Stimulated activated CD8-positive, alpha-beta memory T cell treated with anti-CD3 and anti-CD28 coated beads, Interleukin-4, amount 100 ng/mL, for 48 hours (primary cell): ENCODE measurements around the gene RUVBL1.
A peak's percentile ranks its signal among the peaks of the same experiment; 100 is the strongest.

Experiments used
- DNase-seq: peaks from one replicate; pipeline ENCODE4 v3.0.0-alpha.2; 2020

RUVBL1 gene

DNA sequence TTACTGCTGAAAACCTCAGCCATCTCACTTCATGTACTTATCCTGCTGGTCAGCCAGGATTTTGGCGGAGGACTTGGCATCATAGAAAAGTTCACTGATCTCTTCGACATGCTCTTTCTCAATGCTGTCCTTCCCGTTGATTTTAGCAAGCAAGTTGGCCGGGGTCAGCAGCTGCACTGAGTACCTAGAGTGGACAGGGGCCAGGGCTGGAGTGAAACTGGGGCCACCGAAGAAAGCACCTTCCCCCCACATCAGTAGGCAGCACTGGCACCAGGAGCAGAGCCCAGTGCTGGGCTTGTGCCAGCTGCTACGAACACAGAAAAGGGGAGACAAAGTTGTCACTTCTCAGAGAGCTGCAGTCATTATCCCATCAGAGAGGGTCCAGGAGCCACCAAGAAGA is 42.4 kb downstream of the RUVBL1 start:
- DNase-seq: no peak

DNA sequence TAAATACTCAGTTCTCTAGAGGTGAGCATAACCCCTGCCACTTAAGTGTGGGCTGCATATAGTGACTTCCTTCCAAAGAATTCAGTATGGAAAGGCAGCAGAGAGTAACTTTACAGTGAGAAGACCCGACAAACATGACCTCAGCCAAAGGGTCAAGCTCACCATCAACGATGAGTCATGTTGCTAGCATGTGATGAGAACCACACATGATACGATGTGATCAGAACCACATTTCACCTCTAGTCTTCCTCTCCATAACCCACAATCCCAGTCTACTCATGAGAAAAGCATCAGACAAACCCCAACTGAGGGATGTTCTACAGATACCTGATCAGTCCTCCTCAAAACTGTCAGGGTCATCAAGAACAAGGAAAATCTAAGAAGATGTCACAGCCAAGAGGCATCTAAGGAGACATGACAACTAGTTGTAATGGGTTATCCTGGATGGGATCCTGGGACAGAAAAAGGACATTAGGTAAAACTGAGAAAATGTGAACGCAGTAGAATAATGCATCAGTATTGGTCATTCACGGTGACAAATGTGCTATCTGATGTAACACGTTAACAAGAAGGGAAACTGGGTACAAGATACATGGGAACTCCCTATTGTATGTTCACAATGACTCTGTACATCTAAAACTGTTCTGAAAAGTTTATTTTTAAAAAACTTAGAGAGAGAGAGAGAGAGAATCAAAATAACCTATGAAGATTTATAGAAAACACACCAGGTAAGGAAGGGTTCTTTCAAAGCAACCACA is 43.1 kb downstream of the RUVBL1 start:
- DNase-seq: no peak

DNA sequence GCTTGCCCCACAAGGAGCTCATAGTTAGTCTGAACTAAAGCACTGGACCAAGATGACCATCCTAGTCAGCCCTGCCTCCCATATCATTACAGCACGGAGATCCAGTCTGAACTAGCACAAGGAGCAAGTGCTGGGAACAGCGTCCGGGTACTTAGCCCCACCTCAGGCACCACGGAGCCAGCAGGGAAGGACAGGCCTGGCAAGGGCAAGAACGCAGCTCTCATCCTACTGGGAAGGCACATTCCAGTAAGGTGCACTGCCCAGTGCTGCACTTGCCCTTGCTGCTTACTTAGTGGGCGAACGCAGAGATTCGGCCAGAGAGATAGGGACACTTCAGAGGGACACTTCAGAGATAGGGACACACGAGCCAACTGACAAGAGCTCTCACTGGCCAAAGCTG is 43.8 kb downstream of the RUVBL1 start:
- no peak for DNase-seq

DNA sequence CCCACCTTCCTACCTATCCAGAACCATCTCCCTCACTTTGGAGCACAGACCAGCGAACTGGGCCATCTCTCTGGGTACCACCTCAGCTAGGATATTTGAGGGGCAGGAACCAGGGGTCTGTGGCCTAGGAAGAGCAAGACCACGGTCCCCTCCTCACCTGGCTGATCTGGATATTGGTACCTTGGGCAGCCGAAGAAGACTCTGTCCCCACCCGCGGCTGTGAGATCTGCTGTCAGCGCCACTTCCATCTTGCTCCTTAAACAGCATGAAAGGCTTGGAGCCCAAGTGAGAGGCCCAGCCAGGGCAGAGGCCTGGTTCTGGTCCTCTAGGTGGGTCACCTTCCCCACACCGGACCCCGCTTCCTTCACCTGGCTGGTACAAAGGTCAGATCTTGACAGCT is 44.7 kb downstream of the RUVBL1 start:
- DNase-seq: no peak

DNA sequence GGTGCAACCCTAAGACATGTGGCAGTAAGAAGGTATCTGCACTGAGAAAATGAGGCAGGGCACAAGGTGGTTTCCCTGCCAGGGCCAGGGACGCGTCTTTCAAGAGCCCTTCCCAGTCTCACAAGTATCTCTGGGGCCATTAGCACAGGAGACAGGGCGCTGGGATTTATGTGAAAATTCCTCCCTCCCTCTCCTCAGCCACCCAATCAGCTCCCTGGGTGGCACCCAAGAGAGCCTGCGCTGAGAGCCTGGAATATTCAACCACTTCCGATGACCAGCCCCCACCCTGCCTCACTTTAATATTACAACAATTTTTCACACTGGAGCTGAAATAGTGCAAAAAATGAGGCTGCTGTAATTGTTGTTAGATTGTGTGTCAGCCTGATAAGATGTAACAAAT is 45.3 kb downstream of the RUVBL1 start:
- DNase-seq: no peak

DNA sequence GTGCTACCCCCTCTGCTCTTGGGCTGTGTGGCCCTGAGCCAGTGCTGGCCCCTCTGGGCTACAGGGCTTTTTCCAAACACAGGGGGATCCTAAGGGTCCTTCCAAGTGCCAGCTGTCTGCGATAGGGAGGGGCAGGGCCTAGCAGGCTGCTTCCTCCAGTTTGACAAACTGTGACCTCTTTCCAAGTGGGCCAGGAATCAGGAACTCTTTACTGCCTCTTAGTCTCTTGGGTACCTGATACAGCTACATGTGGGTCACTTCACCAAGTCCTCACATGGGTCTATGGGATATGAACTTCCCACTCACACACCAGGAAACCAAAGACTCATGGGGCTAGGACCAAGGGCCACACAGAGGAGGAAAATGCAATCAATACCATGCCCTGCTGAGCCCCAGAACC is 45.9 kb downstream of the RUVBL1 start:
- no peak for DNase-seq

DNA sequence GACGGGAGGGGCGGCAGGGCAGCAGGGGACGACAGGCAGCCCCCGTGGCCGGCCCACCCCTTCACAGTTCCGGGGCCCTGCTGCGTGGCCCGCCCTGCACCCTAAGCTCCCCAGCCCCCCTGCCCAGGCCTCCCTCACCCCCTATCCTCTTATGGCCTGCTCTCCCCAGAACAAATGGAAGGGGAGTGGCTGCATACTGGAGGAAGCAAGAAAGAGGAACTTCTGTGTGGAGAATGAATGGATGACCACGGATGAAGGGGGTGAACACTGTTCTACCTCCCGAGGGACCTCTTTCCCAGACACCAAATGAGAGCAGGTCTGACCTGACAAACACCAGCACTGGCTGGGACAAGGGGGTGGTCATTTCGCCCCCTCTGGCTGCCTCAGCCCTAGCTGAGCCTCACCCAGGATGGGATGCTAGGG is 46.4 kb downstream of the RUVBL1 start:
- no peak for DNase-seq

DNA sequence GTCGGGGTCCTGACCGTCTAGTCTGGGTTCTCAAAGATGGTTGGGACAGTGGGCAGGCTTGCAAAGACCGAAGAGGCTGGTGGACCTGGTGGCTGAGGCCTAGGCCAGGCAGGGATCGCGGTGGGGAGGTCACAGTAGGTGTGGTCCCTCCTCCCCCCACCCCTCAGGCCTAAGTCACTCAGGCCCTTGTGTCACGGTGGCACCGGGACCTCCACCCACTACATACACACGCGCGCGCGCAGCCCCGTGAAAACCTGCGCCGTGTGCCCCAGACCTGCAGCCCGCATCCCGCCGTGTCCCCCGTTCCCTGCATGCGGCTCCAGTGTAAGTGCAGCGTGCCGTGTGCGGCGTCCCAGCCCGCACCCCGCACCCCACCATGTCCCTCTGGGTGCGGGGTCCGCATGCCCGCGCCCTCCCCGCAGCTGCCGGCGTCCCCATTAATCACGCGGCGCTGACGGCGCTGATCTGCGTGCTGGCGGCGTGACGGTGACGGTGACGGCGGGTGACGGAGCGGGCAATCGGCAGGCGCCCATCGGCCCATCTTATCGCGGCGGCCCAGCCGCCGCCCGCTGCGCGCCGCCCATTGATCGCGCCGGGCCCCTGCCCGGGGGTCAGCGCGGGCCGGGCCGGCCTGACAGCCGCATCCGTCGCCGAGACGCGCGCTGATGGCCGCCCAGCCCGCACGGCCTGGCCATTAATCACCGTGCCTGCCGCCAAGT is 47.0 kb downstream of the RUVBL1 start:
- DNase-seq: peak; percentile 50

DNA sequence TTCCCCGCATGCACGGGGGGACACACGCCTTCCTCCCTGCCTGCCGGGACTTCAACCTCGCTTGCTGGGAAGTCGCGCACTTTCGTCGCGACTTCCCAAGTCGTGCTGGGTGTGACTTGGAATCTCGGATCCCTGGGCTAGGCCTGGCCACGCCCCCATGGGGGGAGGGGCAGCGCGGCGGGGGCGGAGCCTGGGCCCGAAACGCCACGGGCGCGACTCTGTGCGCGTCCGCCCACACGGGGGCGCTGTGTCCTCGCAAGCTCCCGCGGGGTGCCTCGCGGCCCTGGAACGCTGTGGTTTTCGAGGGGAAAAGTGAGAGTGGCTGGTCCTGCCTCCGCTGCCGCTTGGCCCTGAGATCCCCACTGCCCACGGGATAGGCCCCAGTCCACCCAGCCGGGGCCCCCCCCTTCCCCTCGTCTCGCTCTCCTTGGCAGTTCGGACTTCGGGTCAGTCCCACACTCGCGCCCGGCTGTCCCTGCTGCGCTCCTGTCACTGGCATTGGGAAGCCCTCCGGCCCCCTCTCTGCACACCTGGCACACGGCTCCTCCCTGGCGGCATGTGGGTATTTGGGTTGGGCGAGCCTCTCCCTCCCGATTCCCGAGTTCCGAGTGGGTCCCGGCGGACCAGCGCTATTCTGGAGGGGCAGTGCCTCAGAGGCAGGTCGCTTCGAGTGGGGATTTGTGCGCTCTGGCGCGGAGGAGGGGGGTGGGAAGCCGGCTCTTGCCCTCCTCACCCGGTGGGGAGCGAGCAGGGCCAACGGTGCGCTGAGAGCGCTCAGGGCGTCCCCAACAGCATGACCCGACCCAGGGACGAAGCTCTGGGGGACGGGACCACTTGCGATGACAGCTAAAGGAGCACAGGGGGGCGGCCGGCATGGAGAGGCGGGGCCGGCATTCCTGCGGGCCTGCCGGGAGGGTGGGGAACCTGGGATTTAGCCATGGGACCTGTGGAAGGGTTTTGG is 47.8 kb downstream of the RUVBL1 start:
- peak; percentile 91 for DNase-seq

DNA sequence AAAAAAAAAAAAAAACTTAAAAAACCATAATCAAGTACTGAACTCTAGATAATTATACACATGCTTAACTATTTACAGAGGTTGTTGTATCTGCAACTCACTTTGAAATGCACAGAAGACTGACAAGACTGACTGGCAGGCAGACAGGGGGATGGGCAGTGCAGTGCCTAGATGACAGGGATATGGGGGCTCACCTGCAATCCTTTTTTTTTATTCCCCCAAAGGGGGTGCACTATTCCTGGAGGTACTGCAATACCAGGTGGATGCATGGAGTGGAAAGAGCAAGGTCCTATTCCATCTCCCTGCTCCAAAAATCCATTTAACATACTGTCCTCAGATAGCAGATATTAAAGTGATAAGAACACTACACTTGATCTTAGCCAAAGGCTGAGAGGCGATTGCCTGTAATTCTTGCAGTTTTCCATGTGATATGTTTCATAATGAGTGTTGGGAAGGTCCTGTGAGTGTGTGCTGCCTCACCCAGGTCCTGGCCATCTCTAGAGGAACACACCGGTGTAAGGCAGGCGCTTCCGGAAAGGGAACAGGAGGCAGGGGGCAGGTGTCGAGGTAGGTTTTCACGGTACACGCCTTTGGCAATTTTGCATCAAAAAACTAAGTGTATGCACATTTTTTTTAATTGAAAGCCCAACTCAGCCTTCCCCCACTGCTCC is 48.6 kb downstream of the RUVBL1 start:
- no peak for DNase-seq

DNA sequence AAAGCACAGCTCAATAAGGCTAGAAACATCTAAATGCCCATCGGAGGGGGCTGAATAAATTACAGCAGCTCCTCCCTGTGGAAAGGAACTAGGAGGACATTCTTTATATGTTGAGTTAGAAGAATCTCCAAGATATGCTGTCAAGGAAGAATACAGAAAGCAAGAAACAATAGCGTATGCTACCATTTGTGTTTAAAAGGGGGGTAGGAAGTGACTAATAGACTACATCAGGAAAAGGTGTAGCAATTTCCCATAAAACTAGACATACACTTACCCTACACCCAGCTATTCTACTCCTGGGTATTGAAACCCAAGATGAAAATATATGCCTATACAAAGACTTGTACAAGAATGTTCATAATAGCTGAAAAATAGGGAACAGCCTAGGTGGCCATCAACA is 49.8 kb downstream of the RUVBL1 start:
- DNase-seq: no peak

DNA sequence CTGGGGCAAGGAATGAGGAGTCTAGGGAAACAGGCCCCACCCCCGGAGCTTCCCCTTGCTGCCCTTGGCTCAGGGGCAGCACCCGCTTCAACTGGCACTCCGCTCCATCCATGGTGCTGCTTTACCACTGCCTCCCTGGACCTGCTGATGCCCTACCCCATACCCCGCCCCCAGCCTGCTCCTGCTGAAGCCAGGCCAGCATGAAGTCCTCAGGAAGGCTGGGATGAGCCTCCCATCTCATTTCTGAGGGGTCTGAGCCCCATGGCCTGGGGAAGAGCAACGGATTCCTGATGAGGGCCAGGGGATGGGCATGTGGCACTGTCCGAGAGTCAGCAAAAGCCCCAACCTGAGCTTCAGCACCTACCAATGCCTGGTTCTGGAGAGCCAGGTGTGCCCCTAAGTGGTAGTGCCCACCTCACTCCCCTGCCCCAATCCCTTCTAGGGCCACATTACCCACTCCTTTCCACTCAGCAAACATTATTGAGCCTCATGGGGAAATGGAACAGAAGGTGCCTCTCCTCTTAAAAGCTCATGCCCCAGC is 50.4 kb downstream of the RUVBL1 start:
- no peak for DNase-seq

DNA sequence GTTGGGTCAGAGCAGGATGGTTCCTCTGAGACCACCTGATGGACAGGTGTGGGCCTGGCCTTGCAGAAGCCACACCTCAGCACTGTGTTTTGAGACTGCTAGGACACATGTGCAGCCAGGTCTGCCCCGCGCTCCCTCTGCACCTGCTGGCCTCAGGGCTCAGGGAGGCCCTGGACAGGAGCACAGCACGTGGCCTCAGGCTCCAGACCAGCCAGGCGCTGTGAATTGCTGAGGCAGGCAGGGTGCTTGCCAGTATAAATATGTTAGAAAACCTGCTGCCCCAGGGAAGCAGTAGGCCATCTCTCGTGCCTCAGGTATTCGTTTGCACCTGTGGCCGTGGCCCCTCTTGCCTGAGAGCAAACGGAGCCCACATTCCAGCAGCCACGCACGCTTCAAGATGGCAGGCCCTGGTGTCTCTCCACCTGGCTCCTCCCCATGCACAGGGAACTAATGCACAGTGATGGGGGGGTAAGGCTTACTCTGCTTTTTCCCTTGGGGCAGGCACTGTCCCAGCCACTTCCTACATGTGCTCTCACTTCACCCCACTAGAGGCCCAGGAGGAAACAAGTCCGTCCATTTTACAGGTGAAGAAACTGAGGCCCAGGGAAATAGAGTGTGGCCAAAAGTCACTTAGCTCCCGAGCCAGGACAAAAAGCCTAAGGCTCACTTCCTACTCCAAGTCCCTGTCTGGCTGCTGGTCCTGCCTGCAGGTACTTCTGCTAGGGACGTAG is 51.0 kb downstream of the RUVBL1 start:
- no peak for DNase-seq

DNA sequence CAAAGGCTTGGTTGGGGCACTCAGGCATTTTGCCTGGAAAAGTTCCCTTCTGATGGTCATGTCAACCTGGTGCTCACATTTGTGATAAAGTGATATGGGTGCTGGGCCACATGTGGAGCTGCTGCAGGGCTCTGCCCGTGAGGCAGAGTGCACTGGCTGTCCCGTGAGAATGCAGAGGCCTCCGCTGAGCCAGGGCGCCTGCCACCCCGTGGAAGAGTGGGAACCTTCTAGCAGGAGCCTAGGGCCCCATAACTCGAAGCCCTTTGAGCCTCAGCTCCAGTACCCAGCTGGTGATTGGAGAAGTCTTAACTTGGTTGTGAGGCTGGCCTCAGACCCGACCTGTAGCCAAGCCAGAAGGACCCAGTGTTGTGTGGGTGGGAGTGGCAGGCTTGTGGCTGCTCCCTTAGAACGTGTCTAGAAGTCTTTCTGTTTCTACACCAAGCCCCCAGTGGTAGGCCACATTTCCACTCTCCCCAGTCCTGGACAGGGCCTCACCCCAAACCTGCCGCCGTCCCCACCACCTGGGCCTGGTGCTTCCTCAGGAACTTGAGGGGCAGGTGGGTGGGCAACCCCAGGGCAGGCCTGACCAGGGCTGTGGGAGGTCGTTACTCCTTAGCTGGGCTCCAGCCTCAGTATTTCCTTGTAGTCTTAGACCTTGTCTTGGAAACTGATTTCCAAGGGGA is 51.7 kb downstream of the RUVBL1 start:
- DNase-seq: no peak

DNA sequence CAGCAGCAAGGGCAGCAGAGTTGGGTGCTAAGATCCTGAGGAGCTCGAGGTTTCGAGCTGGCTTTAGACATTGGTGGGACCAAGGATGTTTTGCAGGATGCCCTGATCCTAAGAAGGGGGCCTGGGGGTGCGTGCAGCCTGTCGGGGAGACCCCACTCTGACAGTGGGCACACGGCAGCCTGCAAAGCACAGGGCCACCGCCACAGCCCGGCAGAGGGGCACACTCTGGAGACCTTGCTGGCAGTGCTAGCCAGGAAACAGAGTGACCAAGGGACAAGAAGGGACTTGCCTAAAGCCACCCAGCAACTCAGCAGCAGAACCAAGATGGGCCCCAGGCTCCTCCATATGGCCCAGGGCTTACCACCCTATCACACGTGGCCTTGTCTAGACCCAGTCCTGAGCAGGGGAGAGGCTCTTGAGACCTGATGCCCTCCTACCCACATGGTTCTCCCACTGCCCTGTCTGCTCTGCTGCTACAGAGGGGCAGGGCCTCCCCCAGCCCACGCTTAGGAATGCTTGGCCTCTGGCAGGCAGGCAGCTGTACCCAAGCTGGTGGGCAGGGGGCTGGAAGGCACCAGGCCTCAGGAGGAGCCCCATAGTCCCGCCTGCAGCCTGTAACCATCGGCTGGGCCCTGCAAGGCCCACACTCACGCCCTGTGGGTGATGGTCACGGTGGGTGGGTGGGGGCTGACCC is 52.6 kb downstream of the RUVBL1 start:
- no peak for DNase-seq

DNA sequence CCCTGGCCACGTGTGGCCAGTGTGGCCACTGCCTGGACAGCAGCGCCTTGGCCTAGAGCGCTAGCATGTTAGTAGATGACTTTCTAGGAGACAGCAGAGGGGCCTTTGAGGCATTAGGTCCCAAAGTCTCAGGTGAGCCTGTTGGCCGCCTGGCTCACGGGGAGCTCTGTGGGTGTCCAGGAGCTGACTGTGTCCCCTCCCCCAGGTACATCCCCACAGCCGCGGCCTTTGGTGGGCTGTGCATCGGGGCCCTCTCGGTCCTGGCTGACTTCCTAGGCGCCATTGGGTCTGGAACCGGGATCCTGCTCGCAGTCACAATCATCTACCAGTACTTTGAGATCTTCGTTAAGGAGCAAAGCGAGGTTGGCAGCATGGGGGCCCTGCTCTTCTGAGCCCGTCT is 54.3 kb downstream of the RUVBL1 start:
- DNase-seq: no peak

DNA sequence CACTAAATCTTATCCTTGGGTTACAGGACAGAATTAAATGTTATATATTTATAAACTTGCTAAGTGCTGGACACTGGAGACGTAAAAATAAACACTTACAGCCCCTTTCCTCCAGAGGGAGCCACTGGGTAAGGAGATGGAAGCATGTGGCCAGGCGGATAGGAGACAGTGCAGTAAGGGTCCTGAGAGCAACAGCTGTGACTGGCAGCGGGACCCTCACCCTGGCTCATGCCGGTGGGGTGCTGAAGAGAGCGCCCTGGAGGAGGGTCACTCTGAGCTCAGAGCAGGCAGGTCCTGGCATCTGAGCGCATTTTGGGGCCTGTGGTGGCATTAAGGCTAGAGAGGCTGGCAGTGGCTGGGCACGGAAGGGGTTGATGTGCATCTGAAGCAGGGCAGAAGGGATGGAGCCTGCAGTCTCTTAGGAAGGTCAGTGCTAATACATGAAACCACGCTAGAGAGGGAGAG is 55.4 kb downstream of the RUVBL1 start:
- no peak for DNase-seq

DNA sequence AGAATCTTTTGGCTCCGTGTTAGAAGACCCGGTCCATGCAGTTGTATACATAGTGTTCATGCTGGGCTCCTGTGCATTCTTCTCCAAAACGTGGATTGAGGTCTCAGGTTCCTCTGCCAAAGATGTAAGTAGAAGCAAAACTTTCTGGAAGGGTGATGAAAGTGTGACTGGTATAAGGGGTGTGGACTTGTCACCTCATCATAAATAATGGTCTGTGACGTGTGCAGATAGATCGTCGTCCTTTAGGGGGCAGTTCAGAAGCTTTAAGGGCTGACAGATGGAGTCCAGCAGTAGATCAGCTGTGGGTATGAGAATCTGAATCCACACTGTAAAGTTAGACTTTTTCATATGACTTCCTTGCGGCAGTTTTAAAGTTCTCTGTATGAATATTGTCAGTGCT is 56.1 kb downstream of the RUVBL1 start:
- no peak for DNase-seq

DNA sequence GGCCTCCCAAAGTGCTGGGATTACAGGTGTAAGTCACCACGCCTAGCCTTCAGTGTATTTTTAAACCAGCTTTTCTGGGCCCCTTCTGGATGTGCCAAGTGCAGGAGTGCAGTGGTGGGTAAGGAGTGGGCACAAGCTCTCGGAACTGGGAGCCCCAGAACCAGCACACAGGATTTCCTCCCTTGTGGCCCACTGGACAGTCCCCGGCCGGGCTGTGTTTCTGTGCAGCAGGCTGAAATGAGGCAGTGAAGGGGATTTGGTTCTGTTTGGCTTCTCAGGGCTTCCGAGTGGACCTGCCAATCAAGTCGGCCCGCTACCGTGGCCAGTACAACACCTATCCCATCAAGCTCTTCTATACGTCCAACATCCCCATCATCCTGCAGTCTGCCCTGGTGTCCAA is 56.9 kb downstream of the RUVBL1 start:
- DNase-seq: no peak

DNA sequence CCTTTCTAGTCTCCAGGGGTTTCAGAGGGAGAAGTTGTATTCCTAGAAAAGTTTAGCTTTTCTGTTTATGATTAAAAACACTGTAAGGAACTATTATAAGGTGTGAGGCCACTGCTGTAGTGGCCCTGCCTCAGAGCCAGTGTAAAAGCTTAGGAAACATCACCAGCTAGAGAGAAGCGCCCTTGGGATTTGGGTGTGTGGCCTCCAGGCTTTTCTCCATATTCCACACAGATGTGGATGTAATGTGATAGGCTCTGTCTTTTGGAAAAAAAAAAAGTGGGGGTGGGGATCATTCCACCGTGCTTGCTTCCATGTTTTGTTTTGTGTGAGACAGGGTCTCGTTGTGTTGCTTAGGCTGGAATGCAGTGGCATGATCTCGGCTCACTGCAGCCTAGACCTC is 57.5 kb downstream of the RUVBL1 start:
- no peak for DNase-seq

DNA sequence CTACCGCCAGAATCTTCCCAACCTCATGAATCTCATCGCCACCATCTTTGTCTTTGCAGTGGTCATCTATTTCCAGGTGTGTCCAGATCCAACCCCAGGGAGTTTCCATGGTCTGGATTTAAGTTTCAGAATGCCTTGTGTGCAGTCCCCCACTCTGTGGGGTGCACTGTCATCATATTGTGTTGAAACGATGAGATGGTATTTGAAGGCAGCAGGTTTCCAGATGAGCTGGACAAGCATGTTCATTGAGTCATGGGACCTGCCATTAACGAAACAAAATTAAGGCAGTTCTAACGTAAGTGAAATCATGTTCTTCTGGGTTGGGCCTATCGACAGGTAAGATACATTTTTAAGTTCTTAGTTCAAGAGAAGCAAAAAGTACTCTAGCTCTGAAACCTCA is 58.6 kb downstream of the RUVBL1 start:
- DNase-seq: no peak
